Stimulated activated CD4-positive, alpha-beta T cell treated with anti-CD3 and anti-CD28 coated beads, Interleukin-4, amount 100 ng/mL, for 4 hours (primary cell): ENCODE results near the gene SCGN.
"Not testable (repeated sequence)": the region's sequence is repeated elsewhere in the genome, so short reads cannot be mapped to it uniquely, and the experiment has no call there.

Experiments used
- DNase-seq, 2 experiments: peaks; one replicate each; pipeline ENCODE4 v3.0.0-alpha.2; 2020

The SCGN gene

DNA sequence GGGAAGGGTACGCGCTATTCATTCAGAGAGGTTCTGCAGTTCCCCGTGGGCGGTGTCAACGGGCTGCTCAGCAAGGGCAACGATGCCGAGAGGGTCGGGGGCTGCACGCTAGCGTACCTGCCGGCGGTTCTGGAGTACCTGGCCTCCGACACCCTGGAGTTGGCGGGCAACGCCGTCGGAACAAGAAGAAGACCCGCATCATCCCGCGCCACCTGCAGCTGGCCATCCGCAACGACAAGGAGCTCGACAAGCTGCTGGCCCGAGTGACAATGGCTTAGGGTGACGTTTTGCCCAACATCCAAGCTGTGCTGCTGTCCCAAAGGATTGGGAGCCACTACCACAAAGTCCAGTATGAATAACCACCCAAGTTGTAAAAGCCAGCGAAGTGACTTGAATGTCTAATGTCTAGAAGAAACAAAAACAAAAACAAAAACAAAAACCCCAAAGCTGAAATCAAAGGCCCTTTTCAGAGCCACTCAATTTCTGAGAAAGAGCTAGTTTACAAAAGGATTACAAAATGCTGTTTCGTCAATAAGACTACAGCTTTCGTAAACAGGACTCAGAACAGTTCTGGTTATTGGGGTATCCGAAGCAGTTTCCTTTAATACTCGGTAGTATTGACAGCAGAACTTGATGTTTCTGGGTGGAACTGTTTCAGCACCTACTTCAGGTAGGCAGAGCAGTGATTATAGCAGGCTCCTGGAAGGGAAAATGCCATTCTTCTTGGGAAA lies 80.6 kb downstream of the SCGN start:
- DNase-seq, result no peak

DNA sequence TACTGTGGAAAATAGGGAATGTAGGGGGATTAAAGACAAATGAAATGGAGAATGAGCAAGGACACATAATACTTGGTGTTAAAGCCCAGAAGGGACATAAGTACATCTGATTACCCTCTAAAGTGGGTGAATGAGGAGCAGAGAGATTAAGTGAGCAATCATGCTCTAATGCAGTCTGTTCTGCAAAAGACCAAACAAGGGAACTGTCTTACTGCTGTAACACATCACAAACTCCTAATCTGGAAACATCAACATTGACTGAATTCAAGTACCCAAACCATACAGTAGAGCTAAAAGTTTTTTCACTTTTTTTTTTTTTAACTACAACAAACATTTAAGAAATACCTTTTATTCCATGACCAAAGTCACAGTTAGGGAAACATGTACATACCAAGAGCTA lies 83.2 kb downstream of the SCGN start:
- no peak for DNase-seq

DNA sequence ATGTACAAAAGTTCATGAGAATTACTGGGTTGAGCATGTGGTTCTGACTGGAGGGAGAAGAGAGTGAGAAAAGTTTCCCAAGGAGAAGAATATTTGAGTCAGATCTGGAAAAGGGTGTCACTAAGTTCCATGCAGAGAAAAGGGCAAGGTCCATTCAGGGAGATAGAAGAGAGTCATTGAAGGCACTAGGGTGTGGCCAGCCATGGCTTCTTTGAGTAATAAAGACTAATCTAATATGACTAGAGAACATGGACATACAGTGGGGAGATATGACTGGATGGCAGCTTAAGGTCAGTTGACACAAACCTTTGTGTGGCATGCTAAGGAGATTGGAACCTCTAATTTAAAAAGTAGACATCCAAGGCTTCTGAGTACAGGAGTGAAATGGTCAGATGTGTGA lies 91.9 kb downstream of the SCGN start:
- no peak for DNase-seq

DNA sequence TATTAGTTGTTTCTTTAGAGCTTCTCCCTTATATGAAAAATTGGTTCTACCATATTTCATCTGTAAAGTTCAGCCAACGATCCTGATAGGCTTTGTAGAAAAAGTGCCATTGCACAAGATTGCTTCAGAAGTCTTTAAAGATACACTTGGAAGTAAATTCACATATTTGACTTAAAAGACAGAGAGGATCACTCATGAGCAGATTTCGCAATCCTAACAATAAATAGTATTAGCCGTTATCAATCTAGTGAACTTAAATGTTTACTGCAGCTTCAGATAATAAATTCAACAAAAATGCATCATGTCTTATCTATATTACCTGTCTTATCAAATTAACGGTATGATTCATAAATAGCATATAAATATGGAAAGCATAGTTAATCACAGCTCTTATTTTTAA lies 93.8 kb downstream of the SCGN start:
- no peak for DNase-seq

DNA sequence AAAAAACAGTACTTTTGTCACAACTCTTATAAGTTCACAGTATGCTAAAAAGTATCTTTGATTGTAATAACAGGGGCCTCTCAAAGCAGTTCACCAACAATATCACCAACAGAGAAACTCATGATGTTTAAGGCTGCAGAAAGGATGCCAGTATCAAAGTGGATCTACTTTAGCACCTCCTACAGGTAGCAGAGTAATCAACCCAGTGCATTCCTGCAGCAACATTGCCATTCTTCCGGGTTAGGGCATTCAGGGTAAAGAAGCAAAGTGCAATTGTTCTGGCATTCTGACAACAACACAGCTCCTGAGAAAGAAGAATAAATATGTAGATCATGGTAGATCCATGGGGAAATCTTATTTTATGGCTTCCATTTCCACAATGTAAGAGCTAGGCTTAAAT lies 95.0 kb downstream of the SCGN start:
- DNase-seq, result no peak

DNA sequence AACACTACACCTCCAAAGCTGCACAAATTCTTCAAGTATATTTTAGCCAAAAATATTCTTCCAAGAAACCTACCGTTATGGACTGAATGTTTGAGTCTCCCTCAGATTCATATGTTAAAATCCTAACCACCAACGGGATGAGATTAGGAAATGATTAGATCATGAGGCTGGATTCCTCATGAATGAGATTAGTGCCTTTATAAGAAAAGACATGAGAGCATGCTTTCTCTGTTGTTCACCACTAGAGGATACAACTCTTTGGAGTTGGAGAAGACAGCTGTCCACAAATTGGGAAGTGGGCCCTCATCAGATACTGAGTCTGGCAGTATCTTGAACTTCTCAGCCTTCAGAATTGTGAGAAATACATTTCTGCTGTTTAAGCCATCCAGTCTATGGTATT lies 95.5 kb downstream of the SCGN start:
- no peak for DNase-seq

DNA sequence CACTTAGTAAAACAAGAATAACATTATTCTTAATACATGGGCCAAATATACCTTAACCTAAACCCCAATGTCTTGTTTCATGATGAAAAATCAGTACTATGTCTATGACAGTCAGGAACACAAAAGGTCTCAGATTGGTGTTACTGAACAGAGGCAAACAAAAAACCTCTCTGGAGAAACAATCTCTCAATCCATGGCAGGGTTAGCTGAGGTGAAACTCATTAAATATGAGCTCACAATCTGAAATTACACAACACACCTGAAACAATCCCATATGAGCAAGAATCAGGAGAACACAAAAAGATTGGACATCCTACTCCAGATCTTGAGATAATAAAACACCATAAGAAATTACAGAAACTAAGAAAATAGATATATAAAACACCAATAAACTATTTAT lies 96.0 kb downstream of the SCGN start:
- DNase-seq, result no peak

DNA sequence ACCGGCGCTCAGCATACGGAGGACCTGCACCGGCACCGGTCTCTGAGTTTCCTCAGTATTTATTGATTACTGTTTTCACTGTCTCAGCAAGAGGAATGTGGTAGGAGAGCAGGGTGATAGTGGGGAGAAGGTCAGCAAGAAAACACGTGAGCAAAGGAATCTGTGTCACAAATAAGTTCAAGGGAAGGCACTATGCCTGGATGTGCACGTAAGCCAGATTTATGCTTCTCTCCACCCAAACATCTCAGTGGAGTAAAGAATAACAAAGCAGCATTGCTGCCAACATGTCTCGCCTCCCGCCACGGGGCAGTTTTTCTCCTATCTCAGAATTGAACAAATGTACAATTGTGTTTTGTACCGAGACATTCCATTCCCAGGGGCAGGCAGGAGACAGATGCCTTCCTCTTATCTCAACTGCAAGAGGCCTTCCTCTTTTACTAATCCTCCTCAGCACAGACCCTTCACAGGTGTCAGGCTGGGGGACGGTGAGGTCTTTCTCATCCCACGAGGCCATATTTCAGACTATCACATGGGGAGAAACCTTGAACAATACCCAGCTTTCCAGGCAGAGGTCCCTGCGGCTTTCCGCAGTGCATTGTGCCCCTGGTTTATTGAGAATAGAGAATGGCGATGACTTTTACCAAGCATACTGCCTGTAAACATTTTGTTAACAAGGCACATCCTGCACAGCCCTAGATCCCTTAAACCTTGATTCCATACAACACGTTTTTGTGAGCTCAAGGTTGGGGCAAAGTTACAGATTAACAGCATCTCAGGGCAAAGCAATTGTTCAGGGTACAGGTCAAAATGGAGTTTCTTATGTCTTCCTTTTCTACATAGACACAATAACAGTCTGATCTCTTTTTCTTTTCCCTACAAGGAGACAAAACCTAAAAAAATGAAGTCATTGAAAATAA lies 96.8 kb downstream of the SCGN start:
- DNase-seq, result not testable (repeated sequence)

DNA sequence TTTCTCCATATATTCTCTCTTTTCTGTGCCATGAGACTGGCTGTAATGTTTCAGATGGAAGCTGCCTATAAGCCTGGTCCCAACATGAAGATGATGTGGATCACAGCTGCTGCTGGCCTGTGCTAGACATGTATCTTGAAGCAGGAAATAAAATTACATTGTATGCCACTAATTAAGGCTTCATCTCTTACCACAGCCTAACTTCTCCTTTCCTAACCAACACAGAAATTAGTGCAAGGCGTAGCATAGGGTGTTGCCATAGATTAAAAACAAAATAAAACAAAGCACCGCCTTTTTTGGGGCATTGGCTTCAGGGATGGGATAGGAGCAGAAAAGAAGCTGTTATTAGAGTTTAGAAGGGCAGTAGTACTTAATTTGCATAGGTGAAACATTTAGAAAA lies 97.8 kb downstream of the SCGN start:
- DNase-seq, result no peak

DNA sequence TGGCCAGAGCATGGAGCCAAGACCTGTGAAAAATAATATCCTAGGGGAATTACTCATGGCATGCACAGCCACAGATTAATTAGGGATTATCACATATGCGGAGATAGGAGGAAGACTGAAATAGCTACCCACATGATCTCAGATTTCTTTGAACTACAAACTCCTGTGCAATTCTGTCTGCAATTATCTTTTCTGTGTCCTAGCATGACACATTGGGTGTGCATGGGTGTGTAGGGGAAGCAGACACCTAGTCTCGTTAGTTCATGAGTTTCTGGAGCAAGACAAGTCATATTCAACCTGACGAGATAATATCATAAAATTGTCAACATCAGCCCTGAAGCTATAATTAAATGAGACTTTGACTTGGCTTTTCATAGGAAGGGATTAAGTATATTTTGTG lies 98.9 kb downstream of the SCGN start:
- DNase-seq, result no peak
